Hematopoietic multipotent progenitor cell treated with erythropoietin and hydrocortisone succinate and interleukin-3 and kit ligand, for 15 days (in vitro differentiated cells): ENCODE data around the gene FAM43B.
"Not testable (repeated sequence)": the region's sequence is repeated elsewhere in the genome, so short reads cannot be mapped to it uniquely, and the experiment has no call there.

Experiments
- DNase-seq: peaks from one replicate; pipeline ENCODE4 v3.0.0-alpha.2; 2015; ENCODE audit warnings: low spot score

Gene FAM43B

DNA sequence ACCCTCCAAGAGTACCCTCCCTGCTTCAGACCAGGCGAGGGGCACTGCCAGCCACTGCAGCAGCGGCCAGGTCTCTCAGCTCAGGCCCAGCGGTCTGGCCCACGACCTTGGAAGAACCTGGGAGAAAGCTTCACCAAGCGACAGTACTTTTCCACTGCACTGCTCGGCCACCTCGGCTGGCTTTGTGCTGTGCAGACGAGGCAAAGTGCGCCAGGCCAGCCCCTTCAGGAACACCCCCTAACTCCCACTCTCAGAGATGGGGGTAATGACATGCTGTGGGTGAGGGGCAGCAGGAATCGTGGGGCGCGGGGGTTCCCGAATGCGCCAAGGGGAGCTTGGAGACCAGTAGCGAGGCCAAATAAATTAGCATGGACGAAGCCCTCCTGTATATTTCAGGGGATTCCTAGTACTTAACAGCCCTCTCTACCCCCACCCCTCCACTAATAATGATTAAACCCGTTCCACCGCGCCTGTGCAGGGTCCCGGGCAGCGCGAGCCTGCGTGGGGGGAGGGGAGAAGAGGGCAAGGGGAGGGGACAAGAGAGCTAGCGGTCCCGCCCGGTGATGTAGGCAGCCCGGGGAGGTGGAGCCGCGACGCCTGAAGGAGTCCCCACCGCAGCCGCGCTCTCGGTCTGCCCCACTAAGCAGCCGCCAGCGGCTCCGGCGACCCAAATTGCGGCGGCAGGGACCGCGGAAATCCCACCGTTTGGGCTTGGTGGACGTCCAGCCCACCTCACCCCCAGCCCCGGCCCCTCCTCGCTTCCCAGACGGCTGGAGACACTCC, at the start of gene FAM43B:
Gene FAM43B (plus strand): TSS at position 629 of the 783 bp plus-strand sequence. CDS start 401 bp downstream, outside the sequence.
- no peak for DNase-seq

GRCh38 chr1:20505488-20505887, 46.9 kb upstream of the FAM43B start:
- DNase-seq: no peak

DNA sequence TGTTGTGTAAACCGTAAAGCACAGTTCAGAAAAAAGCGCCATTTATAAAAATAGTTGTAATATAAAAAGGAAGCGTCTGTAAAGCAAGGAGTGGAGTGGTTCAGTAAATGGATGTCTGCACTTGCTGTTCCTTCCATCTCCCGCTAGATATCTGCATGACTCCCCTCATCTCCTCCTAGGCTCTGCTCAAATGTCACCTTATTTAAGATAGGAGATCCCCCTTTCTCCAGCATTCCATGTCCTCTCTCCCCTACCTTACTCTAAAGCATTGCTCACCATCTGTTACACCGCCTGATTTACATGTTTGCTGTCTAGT, 45.2 kb upstream of the FAM43B start:
- DNase-seq: no peak

DNA sequence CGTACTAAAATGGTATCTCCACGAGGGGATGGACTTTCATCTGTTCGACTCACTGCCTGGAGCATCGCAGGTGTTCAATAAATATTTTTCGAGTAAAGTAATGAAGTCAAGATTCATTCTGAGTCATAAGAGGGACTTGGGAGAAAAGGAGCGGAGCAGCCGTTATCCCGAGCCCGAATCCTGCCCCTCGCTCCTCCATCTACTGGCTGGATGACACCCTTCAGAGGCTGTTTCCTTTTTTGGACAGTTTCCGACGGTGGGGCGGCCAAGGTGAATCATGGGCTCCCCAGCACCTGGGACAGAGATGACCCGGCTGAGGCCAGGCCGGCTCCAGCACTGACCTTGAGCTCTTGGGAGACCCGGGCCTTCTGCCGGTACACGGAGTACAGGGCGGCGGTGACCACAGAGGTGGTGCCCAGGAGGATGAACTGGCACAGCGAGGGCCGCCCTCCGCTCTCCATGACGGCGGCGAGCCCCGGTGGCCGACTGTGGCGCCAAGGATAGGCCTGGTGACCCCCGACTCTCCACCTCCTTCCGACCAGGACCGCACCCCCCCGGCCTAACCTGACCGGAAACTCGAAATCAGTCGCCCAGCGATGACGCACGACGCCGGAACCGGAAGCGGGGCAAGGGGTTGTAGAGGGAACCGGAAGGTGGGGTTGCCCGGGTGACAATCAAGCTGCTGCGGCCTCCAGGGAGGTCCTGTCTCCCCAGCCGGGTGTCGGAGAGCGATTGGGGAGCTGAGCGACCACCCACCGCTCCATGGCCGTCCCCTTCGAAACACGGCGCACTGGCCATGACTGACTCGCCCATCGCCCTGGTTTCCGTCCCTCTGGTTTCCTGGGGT, 44.6 kb upstream of the FAM43B start, which contains the start of gene MUL1:
Gene MUL1 (minus strand): TSS at position 588 of the 847 bp plus-strand sequence. CDS start 127 bp downstream, at position 461.
- peak; percentile 88 for DNase-seq

DNA sequence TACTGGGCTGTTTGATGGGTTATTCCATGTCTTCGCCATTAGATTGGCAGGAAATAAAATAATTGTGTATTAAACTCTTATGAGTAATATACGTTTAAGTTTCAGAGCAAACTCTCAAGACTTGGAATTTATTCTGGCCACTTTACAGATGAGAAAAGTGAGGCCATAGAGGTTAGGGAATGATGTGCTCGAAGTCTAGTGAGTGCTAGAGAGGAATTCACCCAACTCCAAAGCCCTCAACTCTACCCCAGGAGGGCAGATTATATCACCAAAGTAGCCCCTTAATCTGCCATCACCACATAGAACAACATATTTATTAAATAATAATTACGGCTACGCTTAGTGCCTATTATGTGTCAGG, 44.0 kb upstream of the FAM43B start:
- no peak for DNase-seq

- no peak for DNase-seq
Observed at GRCh38 chr1:20511518-20512428, 40.6 kb upstream of the FAM43B start.

DNA sequence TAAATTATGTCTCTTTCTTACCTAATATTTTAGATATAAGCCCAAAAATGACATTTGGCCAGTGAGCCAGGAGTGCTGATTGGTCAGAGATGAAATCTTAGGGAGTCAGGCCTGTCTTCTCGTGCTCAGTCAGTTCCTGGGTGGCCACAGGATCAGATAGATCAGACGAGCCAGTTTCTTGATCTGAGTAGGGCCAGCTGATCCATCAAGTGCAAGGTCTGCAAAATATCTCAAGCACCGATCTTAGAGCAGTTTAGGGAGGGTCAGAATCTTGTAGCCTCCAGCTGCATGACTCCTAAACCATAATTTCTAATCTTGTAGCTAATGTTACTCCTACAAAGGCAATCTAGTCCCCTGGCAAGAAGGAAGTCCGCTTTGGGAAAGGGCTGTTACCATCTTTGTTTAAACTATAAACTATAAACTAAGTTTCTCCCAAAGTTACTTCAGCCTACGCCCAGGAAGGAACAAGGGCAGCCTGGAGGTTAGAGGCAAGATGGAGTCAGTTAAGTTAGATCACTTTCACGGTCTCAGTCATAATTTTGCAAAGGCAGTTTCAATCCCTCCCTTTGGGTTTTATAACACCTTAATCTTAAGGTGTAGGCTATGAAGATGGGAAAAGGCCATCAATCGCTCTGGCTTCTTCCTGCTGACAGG, 32.6 kb upstream of the FAM43B start:
- not testable (repeated sequence) for DNase-seq

DNA sequence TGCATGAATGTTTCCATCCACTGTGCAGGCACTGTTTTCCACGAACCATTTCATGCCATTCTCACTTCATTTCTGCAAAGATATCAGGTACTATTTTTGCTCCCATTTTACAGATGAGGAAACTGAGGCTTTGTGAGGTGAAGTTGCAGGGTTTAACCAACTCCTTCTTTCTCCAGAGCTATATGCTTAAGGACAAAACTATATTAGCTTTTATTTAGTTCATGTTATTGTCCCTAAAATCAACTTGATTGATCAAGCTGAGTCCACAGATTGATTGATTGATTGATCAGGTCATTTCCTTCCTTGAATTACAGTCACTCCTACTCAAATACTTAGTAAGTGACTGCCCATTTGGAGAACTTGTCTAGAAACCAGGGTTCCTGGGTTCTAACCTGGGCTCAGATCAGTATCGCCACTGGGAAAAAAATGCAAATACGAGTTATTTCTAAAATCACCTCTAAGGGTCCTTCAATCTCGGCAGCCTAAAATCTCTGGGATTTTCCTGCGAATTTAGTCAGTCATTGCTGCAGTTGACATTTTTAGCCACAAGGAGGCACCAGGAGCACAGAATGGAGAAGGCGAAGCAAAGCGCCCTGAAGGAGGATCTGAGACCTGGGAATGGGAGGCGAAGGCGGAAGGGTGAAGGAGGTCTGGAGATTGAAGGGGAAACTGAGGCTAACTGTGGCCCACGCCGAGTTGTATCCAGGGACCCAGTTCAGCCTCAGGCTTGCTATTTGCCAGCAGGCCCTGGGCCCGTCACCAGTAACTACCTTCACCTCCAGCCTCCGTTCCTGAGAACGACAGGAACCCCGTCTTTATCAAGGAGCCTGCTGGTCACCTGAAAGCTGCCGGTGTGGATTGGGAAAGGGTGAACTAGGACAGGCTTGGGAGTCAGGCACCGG, 30.2 kb upstream of the FAM43B start:
- DNase-seq: peak; percentile 69

- no peak for DNase-seq
Observed at GRCh38 chr1:20526267-20526666, 26.1 kb upstream of the FAM43B start.

DNA sequence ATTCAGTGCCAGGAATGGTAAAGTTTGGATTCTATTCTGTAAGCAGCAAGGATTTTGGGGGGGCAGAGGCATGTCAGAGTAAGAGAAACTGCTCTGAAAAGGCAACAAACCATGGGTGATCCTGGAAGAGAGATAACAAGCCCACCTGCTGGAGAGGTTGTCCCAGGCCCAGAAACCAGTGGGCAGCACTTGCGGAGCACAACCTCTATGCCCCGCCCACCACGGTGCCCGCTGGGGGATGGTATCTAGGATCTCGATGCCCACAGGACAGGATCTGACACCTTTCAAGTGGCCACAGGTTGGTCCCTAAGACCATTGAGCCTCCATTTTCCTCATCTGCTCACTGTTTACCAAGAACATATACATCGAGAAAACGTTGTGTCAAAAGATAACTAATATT, 24.2 kb upstream of the FAM43B start:
- no peak for DNase-seq

DNA sequence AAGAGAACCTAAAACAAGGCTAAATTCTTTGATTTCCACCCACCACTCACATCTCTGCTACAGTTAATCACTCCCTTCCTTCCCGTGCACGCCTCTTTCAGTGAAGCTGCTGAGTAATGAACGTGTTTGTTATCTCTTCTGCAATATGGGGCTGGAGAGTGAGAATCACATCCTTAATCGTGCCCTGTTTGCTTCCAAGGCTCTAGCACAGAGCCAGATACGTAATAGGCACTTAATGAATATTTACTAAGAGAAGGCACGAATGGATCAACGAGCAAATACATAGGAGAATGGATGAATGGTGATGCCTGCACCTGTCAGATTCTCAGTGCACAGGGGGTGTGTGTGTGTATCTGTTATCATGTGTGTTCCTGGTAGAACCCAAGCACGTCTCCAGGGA, 22.1 kb upstream of the FAM43B start:
- DNase-seq: no peak

DNA sequence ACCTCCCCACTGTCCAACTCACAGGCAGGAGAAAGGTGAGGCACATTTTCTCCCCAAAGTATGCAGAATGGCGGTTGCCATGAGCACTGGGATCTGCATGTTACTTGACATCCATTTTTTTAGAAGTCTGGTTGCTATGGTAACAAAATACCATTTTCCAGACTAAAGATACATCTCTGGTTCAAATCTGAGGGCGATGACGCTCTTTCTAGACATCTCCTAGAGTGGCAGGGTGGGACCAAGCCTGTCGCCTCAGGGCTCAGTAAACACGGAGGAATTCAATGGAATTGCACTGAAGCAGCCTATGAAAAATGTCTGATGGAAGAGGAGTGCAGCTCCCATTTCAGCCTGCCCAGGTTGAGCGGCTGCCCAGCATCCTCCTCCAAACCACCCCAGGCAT, 21.5 kb upstream of the FAM43B start:
- DNase-seq: no peak

- no peak for DNase-seq
Observed at GRCh38 chr1:20533635-20534034, 18.7 kb upstream of the FAM43B start.

GRCh38 chr1:20534659-20535417, 17.5 kb upstream of the FAM43B start:
- no peak for DNase-seq

DNA sequence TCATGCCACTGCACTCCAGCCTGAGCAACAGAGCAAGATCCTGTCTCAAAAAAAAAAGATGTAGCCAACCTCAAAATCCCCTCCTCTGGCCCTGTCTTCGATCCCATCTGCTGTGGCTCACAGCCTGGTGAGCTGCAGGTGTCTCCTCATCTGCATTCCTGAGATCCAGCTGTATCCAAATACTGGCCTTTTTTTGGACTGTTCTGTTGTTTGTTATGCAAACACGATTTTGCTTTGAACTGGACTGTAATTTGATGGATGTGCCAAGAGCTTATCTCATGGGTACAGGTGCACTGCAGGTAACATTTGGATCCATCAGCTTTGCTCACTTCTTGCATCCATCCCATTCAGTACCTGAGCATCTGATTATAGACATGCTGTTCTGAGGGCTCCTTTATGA, 14.1 kb upstream of the FAM43B start:
- DNase-seq: no peak

- no peak for DNase-seq
Observed at GRCh38 chr1:20538760-20539551, 13.4 kb upstream of the FAM43B start.

GRCh38 chr1:20540281-20540680, 12.1 kb upstream of the FAM43B start:
- no peak for DNase-seq

DNA sequence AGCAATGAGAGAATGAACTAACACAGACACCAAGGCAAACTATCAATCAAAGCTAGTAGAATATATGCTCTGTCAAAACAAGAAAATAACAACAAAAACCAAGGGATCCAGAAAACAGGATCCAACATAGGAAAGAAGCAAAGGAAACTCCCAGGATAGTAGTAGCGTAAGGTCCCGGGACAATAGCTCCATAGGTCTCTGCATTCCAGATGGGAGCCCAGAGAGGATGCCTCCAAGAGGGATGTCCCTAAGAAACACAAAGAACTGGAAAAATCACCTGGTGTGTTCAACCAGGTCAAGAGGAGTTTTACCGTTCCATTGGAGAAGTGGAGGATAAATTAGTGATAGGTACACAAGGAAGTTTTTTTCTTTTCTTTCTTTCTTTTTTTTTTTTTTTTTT, 5.7 kb upstream of the FAM43B start:
- DNase-seq: no peak

GRCh38 chr1:20551161-20551560, 1.2 kb upstream of the FAM43B start:
- no peak for DNase-seq
